ENCODE results near the gene RBM22. TPM values are rescaled to one million over a fixed set of nuclear protein-coding genes. Genes with fewer than 3 reads are reported as not detected.

The RBM22 gene
- total and polyA plus RNA-seq, 2 of the 4 experiments (the other 2 are of a cell fraction) = 26.2 to 34.2 TPM

DNA sequence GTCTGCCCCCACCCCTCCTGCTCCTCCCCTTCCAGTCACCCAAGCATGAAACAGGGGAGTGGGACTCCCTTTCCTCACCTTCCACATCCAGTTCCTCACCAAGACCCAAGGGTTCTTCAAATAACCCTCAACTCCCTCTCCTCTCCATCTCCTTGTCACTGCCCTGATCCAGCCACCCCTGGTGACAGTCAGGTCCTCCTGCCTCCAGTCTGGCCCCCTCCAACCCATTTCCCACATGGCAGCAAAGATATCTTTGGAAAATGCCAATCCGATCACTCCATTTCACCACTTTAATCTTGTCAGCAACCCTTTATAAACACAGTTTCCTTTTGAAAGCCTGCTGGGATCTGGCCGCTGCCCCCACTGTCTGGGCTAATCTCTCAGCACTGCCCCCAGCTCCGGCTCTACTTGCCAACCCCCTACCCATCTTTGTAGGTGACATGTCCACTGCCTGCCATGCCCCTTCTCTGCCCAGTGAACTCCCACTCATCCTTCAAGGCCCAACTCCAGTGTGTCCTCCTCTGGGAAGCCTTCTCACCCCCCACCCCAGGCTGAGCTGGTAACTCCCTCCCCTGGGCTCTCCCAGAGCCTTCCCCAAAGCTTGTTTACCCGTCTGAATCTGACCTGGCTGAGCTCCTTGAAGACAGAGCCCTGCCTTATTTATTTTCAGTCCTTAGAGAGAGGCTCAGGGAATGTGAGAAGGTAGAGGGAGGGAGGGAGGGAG, 40.6 kb downstream of the RBM22 start:
- H4K8ac ChIP-seq (ENCODE audit: low read depth in 2 of 2, low read length in 2 of 2) = 0 out of 4 replicates have a peak overlapping the region, but pooled peaks of 1 of the 2 experiments have one; percentile 47
- H3K4me2 ChIP-seq (ENCODE audit: low read depth, low read length) = peak overlapping the region; percentile 14; the same call in 1 of the 2 replicates
- H3K27ac ChIP-seq (ENCODE audit: insufficient read depth, low read length) = peak overlapping the region; percentile 39; the same call in 1 of the 2 replicates
- H3K23ac ChIP-seq (ENCODE audit: low read depth, low read length) = 0 out of 2 replicates have a peak overlapping the region, but pooled peaks have one; percentile 25
- no peaks in the 10 kb centered on the region for H3K9me3 ChIP-seq (ENCODE audit: control insufficient read depth, insufficient read depth, low read length)
- H4K5ac ChIP-seq (ENCODE audit: low read depth, low read length) = peak overlapping the region; percentile 5; the same call in 1 of the 2 replicates
- H2BK20ac ChIP-seq (ENCODE audit: low read depth, low read length) = no peak overlapping the region
- dilution Hi-C loops (cut with HindIII; ENCODE audit: low sequenced_read_pairs, unreplicated experiment) = no loop called here
- TF ChIP-seq POLR2A (IDR thresholded peaks at IDR 0.05; ENCODE audit: low read depth, low read length) = no peak
- TF ChIP-seq MAZ (IDR thresholded peaks at IDR 0.05; ENCODE audit: borderline replicate concordance, low read depth, low read length) = peak; percentile 0; the same call in 1 of the 2 replicates
- H2AK9ac ChIP-seq (replicated peaks; ENCODE audit: low read depth, low read length, poor library complexity) = peak overlapping the region; percentile 81
- H4K20me1 ChIP-seq (ENCODE audit: insufficient read depth, low read length) = no peaks in the 10 kb centered on the region; the same call in 1 of the 2 replicates
- DNase-seq = no peak
- no peak overlapping the region for H2BK5ac ChIP-seq (ENCODE audit: low read depth, low read length, poor library complexity, severe bottlenecking)
- CTCF ChIA-PET = no interaction called here
- peak overlapping the region; percentile 40; the same call in 1 of the 2 replicates for H3K4ac ChIP-seq (ENCODE audit: low read depth, low read length)
- peak overlapping the region; percentile 25; the same call in 1 of the 2 replicates for H3K14ac ChIP-seq (replicated peaks; ENCODE audit: low read depth, low read length)
- intact Hi-C loops (cut with micrococcal nuclease) = no loop called here
- in situ Hi-C loops (cut with MboI; ENCODE audit: low sequenced_read_pairs) = no loop called here
- peak; percentile 33 for ATAC-seq (ENCODE audit: low read depth)
- peaks cover 9% of the 10 kb centered on the region for H3K27me3 ChIP-seq (ENCODE audit: control insufficient read depth, insufficient read depth, low read length)
- no peak overlapping the region; the same call in 1 of the 2 replicates for H3K18ac ChIP-seq (ENCODE audit: low read depth, low read length)
- H3K9me1 ChIP-seq (ENCODE audit: insufficient read depth, low read length) = peaks cover 4% of the 10 kb centered on the region; the same call in 1 of the 2 replicates
- no peak overlapping the region for H3K56ac ChIP-seq (ENCODE audit: extremely low read depth, insufficient read depth, low read length)
- peak overlapping the region; percentile 37; the same call in 1 of the 2 replicates for H2AK5ac ChIP-seq (ENCODE audit: low read depth, low read length)
- peaks cover 20% of the 10 kb centered on the region for H3K4me1 ChIP-seq (ENCODE audit: control insufficient read depth, insufficient read depth, low read length)
- BruUV-seq (replicated peaks) = no TSS peak
- H3K79me1 ChIP-seq (ENCODE audit: low read depth in 1 of 2, low read length in 2 of 2) = 0 out of 4 replicates have a peak, but pooled peaks cover 0 to 3% of the 10 kb centered on the region in 2 experiments
- peak overlapping the region; percentile 22; the same call in 1 of the 2 replicates for H2BK120ac ChIP-seq (ENCODE audit: low read depth, low read length)
- H3K9ac ChIP-seq (ENCODE audit: low read depth, low read length) = no peak overlapping the region
- peak overlapping the region; percentile 4; the same call in 1 of the 2 replicates for H4K91ac ChIP-seq (ENCODE audit: insufficient read depth, low read depth, low read length)
- no peak overlapping the region for H3K4me3 ChIP-seq (ENCODE audit: insufficient read depth, low read depth, low read length)
- 45% methylated on average over 2 of the region's 4 CpGs; no CpG with 5 or more reads in 1 of the 2 experiments for WGBS, 2 experiments (ENCODE audit: extremely low coverage in 2 of 2, insufficient read length in 1 of 2)
- 0 out of 3 replicates have a peak overlapping the region, but pooled peaks have one; percentile 47 for H2BK15ac ChIP-seq (ENCODE audit: low read depth, low read length)
- H3K36me3 ChIP-seq (ENCODE audit: control insufficient read depth, insufficient read depth, low read length) = no peaks in the 10 kb centered on the region
- POLR2A ChIA-PET (ENCODE audit: unreplicated experiment) = no interaction called here
- peak overlapping the region; percentile 67 for H2AFZ ChIP-seq (replicated peaks; ENCODE audit: low read length, poor library complexity)

Measured in IMR-90 (cell line).